ENCODE results near the gene CASP3. TPM values are rescaled to one million over a fixed set of nuclear protein-coding genes. Genes with fewer than 3 reads are reported as not detected.

The CASP3 gene
- total and polyA plus RNA-seq, 9 of the 15 experiments (the other 6 are each of a cell fraction or from before 2014, with no cell fraction given), result 17.6 to 40.1 (median 31.8) TPM

- TF ChIP-seq THAP12 (CRISPR knock-in tag; IDR thresholded peaks at IDR 0.05) (no peak), ELF2 (CRISPR knock-in tag; IDR thresholded peaks at IDR 0.05) (no peak), EHMT2 (IDR thresholded peaks at IDR 0.05) (peak; percentile 55; the same call in 1 of the 2 replicates), RCOR1 (IDR thresholded peaks at IDR 0.05; ENCODE audit: borderline replicate concordance in 1 of 2, low read depth in 2 of 2, low read length in 2 of 2) (peak; percentile 88 to 99), HNRNPUL1 (IDR thresholded peaks at IDR 0.05; ENCODE audit: low read length) (no peak), TEAD2 (tag; IDR thresholded peaks at IDR 0.05) (no peak), HNRNPK (IDR thresholded peaks at IDR 0.05; ENCODE audit: low read depth, low read length, poor library complexity, severe bottlenecking) (no peak), ZNF253 (CRISPR knock-in tag; conservative IDR thresholded peaks at IDR 0.05) (no peak), TBP (optimal IDR thresholded peaks at IDR 0.05; ENCODE audit: low read depth, low read length) (no peak), POLR3A (IDR thresholded peaks at IDR 0.05; ENCODE audit: borderline replicate concordance, extremely low read depth, insufficient read depth, insufficient read length) (no peak), CTBP1 (IDR thresholded peaks at IDR 0.05; ENCODE audit: borderline replicate concordance) (peak; percentile 98), RFX5 (IDR thresholded peaks at IDR 0.05; ENCODE audit: low read depth, low read length) (no peak), TCFL5 (CRISPR knock-in tag; conservative IDR thresholded peaks at IDR 0.05) (no peak), ETS2 (tag; IDR thresholded peaks at IDR 0.05; ENCODE audit: borderline replicate concordance, poor library complexity, severe bottlenecking) (no peak), CHCHD3 (CRISPR knock-in tag; IDR thresholded peaks at IDR 0.05) (no peak), ZKSCAN1 (IDR thresholded peaks at IDR 0.05; ENCODE audit: low read depth, low read length) (peak; percentile 59; the same call in 1 of the 2 replicates), JUN (IDR thresholded peaks at IDR 0.05; ENCODE audit: borderline replicate concordance, low read depth, low read length) (no peak; the same call in 1 of the 2 replicates), JUN (CRISPR knock-in tag; IDR thresholded peaks at IDR 0.05; ENCODE audit: borderline replicate concordance) (no peak), KLF16 (IDR thresholded peaks at IDR 0.05) (peak; percentile 97), ZKSCAN8 (CRISPR knock-in tag; IDR thresholded peaks at IDR 0.05) (no peak; the same call in 1 of the 2 replicates), JUNB (CRISPR knock-in tag; conservative IDR thresholded peaks at IDR 0.05) (no peak), CSDE1 (IDR thresholded peaks at IDR 0.05) (no peak), HNRNPH1 (optimal IDR thresholded peaks at IDR 0.05; ENCODE audit: low read depth, low read length) (no peak), MYBL2 (IDR thresholded peaks at IDR 0.05; ENCODE audit: low read depth) (no peak; the same call in 1 of the 2 replicates), MYBL2 (CRISPR knock-in tag; IDR thresholded peaks at IDR 0.05; ENCODE audit: borderline replicate concordance) (no peak), DNMT1 (IDR thresholded peaks at IDR 0.05) (no peak), ELF1 (tag; IDR thresholded peaks at IDR 0.05) (peak; percentile 38; the same call in 1 of the 2 replicates), FIP1L1 (IDR thresholded peaks at IDR 0.05; ENCODE audit: low read depth, low read length, poor library complexity, severe bottlenecking) (no peak), RBBP5 (IDR thresholded peaks at IDR 0.05; ENCODE audit: borderline replicate concordance, insufficient read depth, low read length, poor library complexity, severe bottlenecking) (peak; percentile 63)
Measured at GRCh38 chr4:184684491-184685189, 35.4 kb upstream of the CASP3 start (continued).
